Upper lobe of left lung (tissue), 4 donors: Measurements from ENCODE around the gene CRELD2.

Experiments
- CTCF ChIP-seq, 6 experiments: fragments of 450-650 bp in 4 of 6; fragments of 200-600 bp in 2 of 6; sonication (generic) in 2 of 6; IDR thresholded peaks; one replicate each; pipeline ENCODE4 v1.5.1; 2016 to 2019; ENCODE audit warnings: antibody characterized with exemption in 6 of 6
- POLR2A ChIP-seq, 4 donors: fragments of 450-650 bp; IDR thresholded peaks; one replicate each; pipeline ENCODE4 v1.5.1; 2016 to 2017; ENCODE audit warnings: antibody characterized with exemption in 4 of 4, mild to moderate bottlenecking in 2 of 4
- POLR2AphosphoS5 ChIP-seq, 2 donors: sonication (generic); formaldehyde crosslinking; IDR thresholded peaks; one replicate each; pipeline ENCODE4 v1.5.1; 2017; ENCODE audit warnings: antibody characterized with exemption in 2 of 2

GRCh38 chr22:49975543-49976389 lies 57.3 kb downstream of the CRELD2 start:
- TF ChIP-seq POLR2A (IDR thresholded peaks at IDR 0.05) (no peak), CTCF (IDR thresholded peaks at IDR 0.05) (no peak), POLR2AphosphoS5 (IDR thresholded peaks at IDR 0.05) (no peak)
